Activated naive CD4-positive, alpha-beta T cell treated with anti-CD3 and anti-CD28 coated beads for 36 hours (primary cell): Measurements from ENCODE around the gene TAPT1. TPM values are rescaled to one million over a fixed set of nuclear protein-coding genes. Genes with fewer than 3 reads are reported as not detected.
"Not testable (repeated sequence)": the region's sequence is repeated elsewhere in the genome, so short reads cannot be mapped to it uniquely, and the experiment has no call there.

Experiments
- CTCF ChIA-PET: fragments of 350-600 bp; sonication (Branson Sonifier 250); formaldehyde crosslinking; loops from one replicate; lab custom pipeline; 2021; ENCODE audit warnings: antibody characterized with exemption; lab: Charles Lee
- DNase-seq: peaks from one replicate; pipeline ENCODE4 v3.0.0-alpha.2; 2020
- H3K27ac Mint-ChIP-seq: one replicate; pipeline ENCODE4 v1.8.0; 2021; ENCODE audit warnings: mild to moderate bottlenecking, mixed read lengths
- H3K27me3 Mint-ChIP-seq: one replicate; pipeline ENCODE4 v1.8.0; 2021; ENCODE audit warnings: low read depth, mixed read lengths
- H3K36me3 Mint-ChIP-seq: one replicate; pipeline ENCODE4 v1.8.0; 2021; ENCODE audit warnings: low read depth, mixed read lengths
- H3K4me1 Mint-ChIP-seq: one replicate; pipeline ENCODE4 v1.8.0; 2021; ENCODE audit warnings: low read depth, mixed read lengths
- H3K4me3 Mint-ChIP-seq: one replicate; pipeline ENCODE4 v1.8.0; 2021; ENCODE audit warnings: mild to moderate bottlenecking, moderate library complexity, mixed read lengths
- H3K9me3 Mint-ChIP-seq: one replicate; pipeline ENCODE4 v1.8.0; 2021; ENCODE audit warnings: mixed read lengths
- intact Hi-C: fragments of 100-400 bp; cut with micrococcal nuclease; formaldehyde crosslinking; loops from one replicate; pipeline ENCODE4 v1.15.1; 2023
- total RNA-seq, 2 experiments: library from RNA; stranded (reverse); gene quantifications; one replicate each; pipeline ENCODE4 v1.2.3, GENCODE V29; 2021

Gene TAPT1, protein sequence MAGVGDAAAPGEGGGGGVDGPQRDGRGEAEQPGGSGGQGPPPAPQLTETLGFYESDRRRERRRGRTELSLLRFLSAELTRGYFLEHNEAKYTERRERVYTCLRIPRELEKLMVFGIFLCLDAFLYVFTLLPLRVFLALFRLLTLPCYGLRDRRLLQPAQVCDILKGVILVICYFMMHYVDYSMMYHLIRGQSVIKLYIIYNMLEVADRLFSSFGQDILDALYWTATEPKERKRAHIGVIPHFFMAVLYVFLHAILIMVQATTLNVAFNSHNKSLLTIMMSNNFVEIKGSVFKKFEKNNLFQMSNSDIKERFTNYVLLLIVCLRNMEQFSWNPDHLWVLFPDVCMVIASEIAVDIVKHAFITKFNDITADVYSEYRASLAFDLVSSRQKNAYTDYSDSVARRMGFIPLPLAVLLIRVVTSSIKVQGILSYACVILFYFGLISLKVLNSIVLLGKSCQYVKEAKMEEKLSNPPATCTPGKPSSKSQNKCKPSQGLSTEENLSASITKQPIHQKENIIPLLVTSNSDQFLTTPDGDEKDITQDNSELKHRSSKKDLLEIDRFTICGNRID
- 10 to 100 TPM; 48.6 to 48.9 TPM for total RNA-seq

GRCh38 chr4:16225863-16226815 lies at the start of gene TAPT1:
TAPT1 (minus strand) TSS chr4:16226471; CDS start chr4:16226457, 14 bp downstream.
- peaks cover 56% of the 10 kb centered on the region for H3K4me1 Mint-ChIP-seq
- no peaks in the 10 kb centered on the region for H3K27me3 Mint-ChIP-seq
- CTCF ChIA-PET: interaction anchor here (1.6 kb wide), 1 partner anchor 20 kb away, joined by 7 read pairs; no protein-coding TSS in a partner anchor
- peak within 1 kb of the TSS; percentile 98 for H3K27ac Mint-ChIP-seq
- no peaks in the 10 kb centered on the region for H3K9me3 Mint-ChIP-seq
- DNase-seq: peak; percentile 79
- peak within 1 kb of the TSS; percentile 91 for H3K4me3 Mint-ChIP-seq
- peaks cover 2% of the 10 kb centered on the region for H3K36me3 Mint-ChIP-seq
- intact Hi-C loops: loop anchor here (1.0 to 10.0 kb wide), 13 partner anchors 9 to 1796 kb away; partner anchors contain the start of genes CPEB2, DCAF16, LAP3 and LCORL

GRCh38 chr4:16271411-16271810 lies 45.1 kb upstream of the TAPT1 start:
- Mint-ChIP-seq H3K9me3 (peaks cover 3% of the 10 kb centered on the region), H3K27ac (no peak overlapping the region), H3K36me3 (peaks cover 2% of the 10 kb centered on the region), H3K27me3 (peaks cover 2% of the 10 kb centered on the region), H3K4me1 (no peaks in the 10 kb centered on the region), H3K4me3 (no peak overlapping the region)
- CTCF ChIA-PET: no interaction called here
- intact Hi-C loops: no loop called here
- DNase-seq: no peak

- CTCF ChIA-PET: no interaction called here
- Mint-ChIP-seq H3K4me3 (no peak overlapping the region), H3K9me3 (no peaks in the 10 kb centered on the region), H3K27me3 (no peaks in the 10 kb centered on the region), H3K36me3 (no peaks in the 10 kb centered on the region), H3K27ac (no peak overlapping the region), H3K4me1 (no peaks in the 10 kb centered on the region)
- intact Hi-C loops: no loop called here
- DNase-seq: peak; percentile 12
Measured at GRCh38 chr4:16270454-16271328, 44.4 kb upstream of the TAPT1 start.

DNA sequence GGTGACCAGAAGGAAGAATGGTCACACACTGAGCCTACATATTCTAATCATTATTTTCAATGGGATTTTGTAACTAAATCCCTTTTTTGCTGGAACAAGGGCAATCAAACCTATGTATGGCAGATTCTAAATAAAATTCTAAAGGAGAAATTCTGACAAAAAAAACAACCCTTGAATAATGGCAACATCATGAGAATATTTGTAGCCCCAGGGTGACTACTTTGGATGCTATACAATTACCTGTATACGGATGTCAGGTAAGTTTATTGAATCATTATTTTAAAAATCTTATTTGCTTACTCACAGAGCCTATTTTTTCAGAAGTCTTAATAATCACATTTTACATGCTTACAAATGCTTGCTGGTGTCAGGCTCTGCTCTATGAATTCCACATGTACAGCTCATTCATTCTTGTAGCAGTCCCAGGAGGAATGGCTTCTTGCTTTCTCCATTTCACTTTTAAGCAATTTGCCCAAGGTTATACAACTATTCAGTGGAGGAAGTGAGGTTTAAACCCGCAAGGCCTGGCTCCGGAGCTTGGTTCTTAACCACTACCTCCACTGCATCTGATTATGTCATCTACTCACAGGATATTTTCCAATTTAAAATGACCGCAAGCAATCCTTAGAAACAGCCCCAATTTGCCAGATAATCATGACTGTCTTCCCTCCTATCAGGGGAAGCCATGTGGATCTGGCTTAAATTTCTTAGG lies 43.6 kb upstream of the TAPT1 start:
- H3K36me3 Mint-ChIP-seq, H3K27me3 Mint-ChIP-seq, H3K27ac Mint-ChIP-seq, intact Hi-C loops, H3K9me3 Mint-ChIP-seq, H3K4me1 Mint-ChIP-seq, H3K4me3 Mint-ChIP-seq, DNase-seq: not testable (repeated sequence)
- CTCF ChIA-PET: interaction anchor here (0.6 kb wide), 1 partner anchor 20 kb away, joined by 4 read pairs; no protein-coding TSS in a partner anchor

DNA sequence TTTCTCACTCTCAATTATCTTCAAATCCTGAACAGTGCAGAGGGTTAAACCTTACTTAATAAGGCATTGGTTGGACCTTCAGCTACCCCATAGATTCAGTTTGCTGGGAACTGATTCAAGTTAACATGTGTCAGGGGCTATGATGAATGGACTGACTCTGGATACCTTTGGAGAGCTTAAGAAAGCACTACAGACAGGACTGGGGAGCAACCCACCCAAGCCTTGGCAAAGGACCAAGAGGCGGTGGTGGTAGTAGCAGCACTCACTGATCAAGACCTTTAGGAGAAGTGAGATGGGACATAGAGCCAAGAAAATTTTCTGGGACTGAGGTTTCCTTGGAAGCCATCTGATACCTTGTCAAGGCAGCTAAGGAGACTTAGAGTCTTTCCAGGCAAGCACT lies 43.0 kb upstream of the TAPT1 start:
- H3K36me3 Mint-ChIP-seq: no peaks in the 10 kb centered on the region
- H3K27ac Mint-ChIP-seq: no peak overlapping the region
- CTCF ChIA-PET: interaction anchor here (1.7 kb wide), 1 partner anchor 73 kb away, joined by 4 read pairs; no protein-coding TSS in a partner anchor
- H3K9me3 Mint-ChIP-seq: no peaks in the 10 kb centered on the region
- H3K27me3 Mint-ChIP-seq: no peaks in the 10 kb centered on the region
- no peak for DNase-seq
- H3K4me3 Mint-ChIP-seq: no peak overlapping the region
- H3K4me1 Mint-ChIP-seq: no peaks in the 10 kb centered on the region
- intact Hi-C loops: no loop called here

GRCh38 chr4:16268290-16268689 lies 42.0 kb upstream of the TAPT1 start:
- Mint-ChIP-seq H3K4me3 (no peak overlapping the region), H3K27me3 (no peaks in the 10 kb centered on the region), H3K9me3 (no peaks in the 10 kb centered on the region), H3K4me1 (no peaks in the 10 kb centered on the region), H3K27ac (no peak overlapping the region), H3K36me3 (no peaks in the 10 kb centered on the region)
- CTCF ChIA-PET: interaction anchor here (1.7 kb wide), 1 partner anchor 72 kb away, joined by 4 read pairs; no protein-coding TSS in a partner anchor
- no peak for DNase-seq
- intact Hi-C loops: no loop called here

DNA sequence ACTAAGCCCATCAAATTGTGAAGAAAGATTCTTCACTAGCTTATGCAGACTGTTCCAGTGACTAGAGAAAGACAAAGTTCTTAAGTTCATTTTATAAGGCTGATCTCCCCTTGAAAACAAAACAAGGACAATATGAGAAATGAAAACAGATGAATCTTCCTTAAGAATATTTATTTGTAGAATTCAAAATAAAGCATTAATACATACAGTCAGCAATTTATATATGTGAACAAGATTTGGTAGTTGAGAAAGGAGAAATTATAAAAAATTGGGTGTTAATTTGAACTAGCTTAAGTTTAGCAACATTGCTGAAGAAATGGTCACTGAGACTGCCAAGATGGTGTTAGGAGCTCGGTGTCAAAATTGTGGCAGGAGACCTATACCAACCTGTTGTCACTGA lies 41.4 kb upstream of the TAPT1 start:
- intact Hi-C loops: no loop called here
- Mint-ChIP-seq H3K9me3 (no peaks in the 10 kb centered on the region), H3K4me3 (no peak overlapping the region), H3K27ac (no peak overlapping the region), H3K4me1 (no peaks in the 10 kb centered on the region), H3K36me3 (no peaks in the 10 kb centered on the region), H3K27me3 (no peaks in the 10 kb centered on the region)
- CTCF ChIA-PET: interaction anchor here (1.0 to 1.7 kb wide), 2 partner anchors 71 to 389 kb away, joined by 3 to 4 read pairs; no protein-coding TSS in a partner anchor
- no peak for DNase-seq

DNA sequence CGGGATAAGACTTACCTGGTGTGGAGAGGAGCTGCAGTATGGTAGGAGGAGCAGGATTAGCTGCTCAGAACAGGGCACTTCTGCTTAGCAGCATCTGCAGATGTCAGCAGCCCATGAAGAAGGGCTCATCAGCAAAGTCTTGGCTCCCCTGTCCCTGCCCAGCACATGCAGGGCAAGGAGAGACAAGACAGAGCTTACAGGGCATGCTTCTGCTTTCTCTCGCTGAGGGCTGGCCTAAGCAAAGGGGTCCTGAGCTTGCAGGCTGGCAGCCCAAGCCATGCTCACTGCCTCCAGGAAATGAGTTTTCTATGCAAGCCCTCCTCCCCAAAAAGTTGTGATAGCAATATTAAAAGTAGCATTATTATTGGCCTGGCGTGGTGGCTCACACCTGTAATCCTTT lies 39.5 kb upstream of the TAPT1 start:
- intact Hi-C loops: loop anchor here (2.0 kb wide), 1 partner anchor 461 kb away; no protein-coding TSS in a partner anchor
- no peak for DNase-seq
- Mint-ChIP-seq H3K27ac (no peak overlapping the region), H3K9me3 (no peaks in the 10 kb centered on the region), H3K27me3 (no peaks in the 10 kb centered on the region), H3K4me3 (no peak overlapping the region), H3K36me3 (no peaks in the 10 kb centered on the region), H3K4me1 (no peaks in the 10 kb centered on the region)
- CTCF ChIA-PET: interaction anchor here (0.6 to 3.6 kb wide), 9 partner anchors 69 to 392 kb away, joined by 3 to 24 read pairs (median 11); no protein-coding TSS in a partner anchor

DNA sequence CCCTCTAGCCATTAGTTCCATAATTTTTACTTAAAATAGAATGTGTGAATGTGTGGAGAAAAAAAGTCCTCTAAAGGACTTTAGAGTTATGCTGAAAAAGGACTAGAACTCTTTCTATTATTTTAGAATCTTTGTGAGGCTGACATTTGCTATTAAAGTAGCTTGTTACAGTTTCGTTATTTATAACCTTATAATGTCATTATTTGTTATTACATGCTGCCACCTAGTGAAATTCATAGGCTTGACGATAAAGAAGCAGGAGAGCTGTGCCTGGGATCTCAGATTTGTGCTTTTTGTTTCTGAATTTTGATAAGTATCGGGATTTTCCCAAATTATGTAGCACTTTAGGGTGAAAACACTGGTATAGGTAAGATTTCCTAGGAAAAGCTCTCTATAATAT lies 38.5 kb upstream of the TAPT1 start:
- no peak overlapping the region for H3K4me3 Mint-ChIP-seq
- H3K4me1 Mint-ChIP-seq: peaks cover 5% of the 10 kb centered on the region
- CTCF ChIA-PET: interaction anchor here (0.7 to 3.6 kb wide), 20 partner anchors 29 to 382 kb away, joined by 3 to 24 read pairs (median 5); partner anchors contain the start of gene FGFBP2
- DNase-seq: no peak
- intact Hi-C loops: loop anchor here (1.0 to 5.0 kb wide), 6 partner anchors 65 to 460 kb away; partner anchors contain the start of gene PROM1
- H3K27ac Mint-ChIP-seq: no peak overlapping the region
- no peaks in the 10 kb centered on the region for H3K9me3 Mint-ChIP-seq
- no peaks in the 10 kb centered on the region for H3K27me3 Mint-ChIP-seq
- no peaks in the 10 kb centered on the region for H3K36me3 Mint-ChIP-seq

DNA sequence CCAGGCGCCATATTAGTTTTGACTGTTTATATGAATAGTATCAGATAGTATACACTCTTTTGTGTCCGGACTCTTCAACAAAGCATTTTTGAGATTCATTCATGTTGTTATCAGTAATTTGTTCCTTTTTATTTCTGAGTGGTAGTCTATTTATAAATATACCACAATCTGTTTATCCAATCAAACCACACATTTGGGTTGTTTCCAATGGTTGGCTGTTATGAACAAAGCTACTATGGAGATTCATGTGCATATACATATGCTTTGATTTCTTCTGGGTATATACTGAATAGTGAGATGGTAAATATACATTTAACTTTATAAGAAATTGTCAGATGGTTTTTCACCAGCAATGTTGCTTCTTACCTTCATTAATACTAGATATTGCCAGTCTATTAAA lies 36.8 kb upstream of the TAPT1 start:
- intact Hi-C loops: loop anchor here (5.0 kb wide), 1 partner anchor 181 kb away; the partner anchor contains the start of gene PROM1
- no peaks in the 10 kb centered on the region for H3K27me3 Mint-ChIP-seq
- DNase-seq: no peak
- no peaks in the 10 kb centered on the region for H3K36me3 Mint-ChIP-seq
- H3K9me3 Mint-ChIP-seq: no peaks in the 10 kb centered on the region
- CTCF ChIA-PET: interaction anchor here (0.7 to 3.1 kb wide), 3 partner anchors 19 to 235 kb away, joined by 3 to 24 read pairs (median 12); no protein-coding TSS in a partner anchor
- H3K27ac Mint-ChIP-seq: no peak overlapping the region
- H3K4me3 Mint-ChIP-seq: no peak overlapping the region
- H3K4me1 Mint-ChIP-seq: peaks cover 9% of the 10 kb centered on the region
